HCT116 (cell line): Measurements from ENCODE around the gene HLCS. TPM values are rescaled to one million over a fixed set of nuclear protein-coding genes. Genes with fewer than 3 reads are reported as not detected.

Experiments
- ATAC-seq: fragments of 200-7000 bp; cut with Tn5 transposase; 2 replicates; pipeline ENCODE4 v1.9.1; 2020; ENCODE audit warnings: mild to moderate bottlenecking, moderate library complexity
- BruUV-seq: library from RNA; stranded (reverse); fragments of 400-500 nt; replicated peaks from 2 replicates; lab custom pipeline; 2021; lab: Mats Ljungman, UMichigan
- CTCF ChIA-PET: fragments of 300-600 bp; sonication (Branson Sonifier 250); formaldehyde crosslinking; loops from one replicate; lab custom pipeline; 2021; ENCODE audit warnings: antibody characterized with exemption; lab: Charles Lee
- POLR2A ChIA-PET: fragments of 300-600, 350-600 bp; sonication (Branson Sonifier 250); formaldehyde crosslinking; loops from one replicate; lab custom pipeline; 2021; ENCODE audit warnings: antibody characterized with exemption; lab: Charles Lee
- RAD21 ChIA-PET, 2 experiments: fragments of 300-600 bp; sonication (Branson Sonifier 250); formaldehyde crosslinking; loops; one replicate each; lab custom pipeline; 2023; ENCODE audit warnings: low total read pairs in 2 of 2; ENCODE audit not compliant: uncharacterized antibody in 2 of 2, unreplicated experiment in 2 of 2, low non-redundant PET in 1 of 2; lab: Charles Lee
- DNase-seq: peaks from one replicate; pipeline ENCODE4 v3.0.0-alpha.2; 2010; ENCODE audit warnings: low read depth, low spot score
- H2AFZ ChIP-seq: fragments of 200-600 bp; shearing (Covaris generic), sonication (generic); 2 replicates; pipeline ENCODE4 v1.6.1; 2017; ENCODE audit warnings: low read depth, mixed run types, mixed read lengths, antibody characterized with exemption, low read length; ENCODE audit not compliant: poor library complexity, severe bottlenecking
- H3K27ac ChIP-seq: 2 replicates; pipeline ENCODE4 v1.5.1; 2012; ENCODE audit warnings: low read depth, low read length
- H3K27me3 ChIP-seq: fragments of 200-600 bp; sonication (generic); 2 replicates; pipeline ENCODE4 v1.6.1; 2016; ENCODE audit warnings: mixed run types, low read length, mixed read lengths; ENCODE audit not compliant: insufficient read depth
- H3K36me3 ChIP-seq, 2 experiments: fragments of 200-500 bp in 1 of 2; fragments of 200-600 bp in 1 of 2; sonication (Bioruptor generic) in 1 of 2; sonication (generic) in 1 of 2; 2 replicates each; pipeline versions ENCODE4 v1.5.1 to v1.6.1; 2014 to 2016; ENCODE audit warnings: low read length in 2 of 2, inconsistent platforms in 1 of 2, mixed read lengths in 1 of 2, mixed run types in 1 of 2; ENCODE audit not compliant: insufficient read depth in 2 of 2, control insufficient read depth in 1 of 2
- H3K4me1 ChIP-seq, 2 experiments: fragments of 200-600 bp in 1 of 2; sonication (generic) in 1 of 2; 2 replicates each; pipeline versions ENCODE4 v1.5.1 to v1.6.1; 2012 to 2017; ENCODE audit warnings: low read length in 2 of 2, inconsistent platforms in 1 of 2, mild to moderate bottlenecking in 1 of 2, mixed read lengths in 1 of 2, mixed run types in 1 of 2, moderate library complexity in 1 of 2; ENCODE audit not compliant: insufficient read depth in 2 of 2, control insufficient read depth in 1 of 2
- H3K4me2 ChIP-seq: fragments of 200-600 bp; sonication (generic); 2 replicates; pipeline ENCODE4 v1.6.1; 2017; ENCODE audit warnings: mixed run types, low read length, mixed read lengths
- H3K4me3 ChIP-seq, 2 experiments: fragments of 200-600 bp in 1 of 2; sonication (generic) in 1 of 2; replicated peaks in 1 of 2; 2 replicates each; pipeline ENCODE4 v1.5.1; 2011 to 2016; ENCODE audit warnings: low read length in 2 of 2, control low read depth in 1 of 2, low read depth in 1 of 2, mild to moderate bottlenecking in 1 of 2, mixed read lengths in 1 of 2, mixed run types in 1 of 2
- H3K79me2 ChIP-seq: fragments of 200-600 bp; sonication (generic); 2 replicates; pipeline ENCODE4 v1.6.1; 2017; ENCODE audit warnings: mild to moderate bottlenecking, mixed run types, low read length, moderate library complexity, mixed read lengths; ENCODE audit not compliant: insufficient read depth
- H3K9ac ChIP-seq: fragments of 200-600 bp; sonication (generic); 2 replicates; pipeline ENCODE4 v1.6.1; 2016; ENCODE audit warnings: low read length, mixed read lengths
- H3K9me2 ChIP-seq: fragments of 200-600 bp; sonication (generic), shearing (Covaris generic); 2 replicates; pipeline ENCODE4 v1.6.1; 2017; ENCODE audit warnings: mixed run types, mild to moderate bottlenecking, moderate library complexity; ENCODE audit not compliant: insufficient read depth
- H3K9me3 ChIP-seq, 2 experiments: fragments of 200-500 bp in 1 of 2; fragments of 200-600 bp in 1 of 2; sonication (Bioruptor generic) in 1 of 2; sonication (generic) in 1 of 2; 2 replicates each; pipeline ENCODE4 v1.6.1; 2014 to 2017; ENCODE audit warnings: low read length in 2 of 2, mixed read lengths in 2 of 2, inconsistent platforms in 1 of 2, low read depth in 1 of 2, mild to moderate bottlenecking in 1 of 2, mixed run types in 1 of 2, moderate library complexity in 1 of 2; ENCODE audit not compliant: control insufficient read depth in 1 of 2, insufficient read depth in 1 of 2
- H4K20me1 ChIP-seq: fragments of 200-600 bp; sonication (generic), shearing (Covaris generic); 2 replicates; pipeline ENCODE4 v1.6.1; 2017; ENCODE audit warnings: mixed run types, mild to moderate bottlenecking, moderate library complexity; ENCODE audit not compliant: insufficient read depth
- CBX3 ChIP-seq: IDR thresholded peaks from 2 replicates; pipeline ENCODE4 v1.6.1; 2012; ENCODE audit warnings: low read depth
- CEBPB ChIP-seq: IDR thresholded peaks from 2 replicates; pipeline ENCODE4 v1.6.1; 2012; ENCODE audit warnings: low read depth
- EGR1 ChIP-seq: IDR thresholded peaks from 2 replicates; pipeline ENCODE4 v1.6.1; 2012; ENCODE audit warnings: low read depth
- ELF1 ChIP-seq: IDR thresholded peaks from 2 replicates; pipeline ENCODE4 v1.6.1; 2012; ENCODE audit warnings: low read depth, borderline replicate concordance
- EZH2 ChIP-seq: fragments of 200-600 bp; sonication (generic); IDR thresholded peaks from 2 replicates; pipeline ENCODE4 v1.6.1; 2017; ENCODE audit warnings: antibody characterized with exemption, mixed run types
- EZH2phosphoT487 ChIP-seq: fragments of 200-600 bp; IDR thresholded peaks from 2 replicates; pipeline ENCODE4 v1.6.1; 2018; ENCODE audit warnings: antibody characterized with exemption, borderline replicate concordance
- FOSL1 ChIP-seq: IDR thresholded peaks from 2 replicates; pipeline ENCODE4 v1.6.1; 2012; ENCODE audit warnings: low read depth
- JUND ChIP-seq: IDR thresholded peaks from 2 replicates; pipeline ENCODE4 v1.6.1; 2012
- POLR2A ChIP-seq: IDR thresholded peaks from 2 replicates; pipeline ENCODE4 v1.7.0; 2011; ENCODE audit warnings: borderline replicate concordance; ENCODE audit not compliant: insufficient read depth, insufficient read length; ENCODE audit errors: extremely low read depth
- POLR2AphosphoS5 ChIP-seq: IDR thresholded peaks from 2 replicates; pipeline ENCODE4 v1.6.1; 2011; ENCODE audit warnings: mild to moderate bottlenecking, low read depth, low read length, moderate library complexity
- RAD21 ChIP-seq: IDR thresholded peaks from 2 replicates; pipeline ENCODE4 v1.6.1; 2012; ENCODE audit warnings: low read depth, mild to moderate bottlenecking
- SP1 ChIP-seq: IDR thresholded peaks from 2 replicates; pipeline ENCODE4 v1.6.1; 2012; ENCODE audit warnings: low read depth
- SRF ChIP-seq: IDR thresholded peaks from 2 replicates; pipeline ENCODE4 v1.6.1; 2012; ENCODE audit warnings: low read depth
- TCF7L2 ChIP-seq: IDR thresholded peaks from 2 replicates; pipeline ENCODE4 v1.7.0; 2011; ENCODE audit warnings: borderline replicate concordance, inconsistent platforms; ENCODE audit not compliant: insufficient read depth, insufficient read length; ENCODE audit errors: extremely low read depth
- YY1 ChIP-seq: IDR thresholded peaks from 2 replicates; pipeline ENCODE4 v1.6.1; 2011; ENCODE audit warnings: low read length, low read depth, moderate library complexity, mild to moderate bottlenecking; ENCODE audit not compliant: insufficient replicate concordance; ENCODE audit errors: extremely low read depth
- ZFX ChIP-seq: fragments of 450-650 bp; IDR thresholded peaks from 2 replicates; pipeline ENCODE4 v1.6.1; 2017
- ZNF274 ChIP-seq: fragments of 200-500 bp; sonication (Bioruptor generic); IDR thresholded peaks from 2 replicates; pipeline ENCODE4 v1.6.1; 2014; ENCODE audit warnings: mild to moderate bottlenecking, low read depth, low read length, inconsistent platforms
- intact Hi-C: fragments of 100-400 bp; cut with micrococcal nuclease; formaldehyde crosslinking; loops from 2 replicates; pipeline ENCODE4 v1.10.0; 2022
- total RNA-seq: library from RNA; stranded (reverse); gene quantifications from one replicate; pipeline ENCODE4 v1.2.1, GENCODE V29; 2021; ENCODE audit not compliant: unreplicated experiment
- TF ChIP-seq, protein P1 (sequence below): IDR thresholded peaks from 2 replicates; pipeline ENCODE4 v1.6.1; 2011; ENCODE audit warnings: mild to moderate bottlenecking, low read length, moderate library complexity; ENCODE audit not compliant: insufficient replicate concordance; ENCODE audit errors: extremely low read depth
- TF ChIP-seq, protein P2 (sequence below): IDR thresholded peaks from 2 replicates; pipeline ENCODE4 v1.6.1; 2012
- TF ChIP-seq, protein P3 (sequence below): IDR thresholded peaks from 2 replicates; pipeline ENCODE4 v1.6.1; 2012
- TF ChIP-seq, protein P4 (sequence below), 3 experiments: fragments of 200-600 bp in 1 of 3; sonication (generic) in 1 of 3; IDR thresholded peaks in 2 of 3; conservative IDR thresholded peaks in 1 of 3; 2 replicates each; pipeline ENCODE4 v1.5.1; 2012 to 2017; ENCODE audit warnings: low read depth in 2 of 3, low read length in 2 of 3, antibody characterized with exemption in 1 of 3, borderline replicate concordance in 1 of 3, control low read depth in 1 of 3, mild to moderate bottlenecking in 1 of 3, mixed read lengths in 1 of 3, mixed run types in 1 of 3, moderate library complexity in 1 of 3; ENCODE audit not compliant: insufficient read depth in 1 of 3

Gene HLCS
- total RNA-seq, 1 experiment from 2014 or later = 18.5 TPM

DNA sequence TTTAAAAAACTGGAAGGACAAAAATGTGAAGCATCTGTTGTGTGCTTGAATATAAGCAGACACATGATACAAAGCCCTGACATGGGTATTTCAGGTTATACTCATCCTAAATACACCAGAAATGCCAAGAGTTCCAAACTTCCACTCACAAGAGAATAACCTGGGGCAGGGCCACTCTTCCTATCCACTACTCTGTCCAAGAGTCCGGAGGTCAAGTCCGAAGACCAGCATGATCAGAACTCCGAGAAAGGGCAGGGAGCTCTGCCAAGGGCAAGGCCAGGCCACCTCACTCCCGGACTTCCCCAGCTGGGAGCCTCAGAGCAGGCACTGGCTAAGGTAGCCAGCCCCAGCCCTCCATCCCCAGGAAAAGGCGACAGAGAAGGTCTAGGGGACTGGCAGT is 37.5 kb downstream of the HLCS start (continued):
- TF ChIP-seq JUND (no peak), EZH2phosphoT487 (no peak), YY1 (no peak)

DNA sequence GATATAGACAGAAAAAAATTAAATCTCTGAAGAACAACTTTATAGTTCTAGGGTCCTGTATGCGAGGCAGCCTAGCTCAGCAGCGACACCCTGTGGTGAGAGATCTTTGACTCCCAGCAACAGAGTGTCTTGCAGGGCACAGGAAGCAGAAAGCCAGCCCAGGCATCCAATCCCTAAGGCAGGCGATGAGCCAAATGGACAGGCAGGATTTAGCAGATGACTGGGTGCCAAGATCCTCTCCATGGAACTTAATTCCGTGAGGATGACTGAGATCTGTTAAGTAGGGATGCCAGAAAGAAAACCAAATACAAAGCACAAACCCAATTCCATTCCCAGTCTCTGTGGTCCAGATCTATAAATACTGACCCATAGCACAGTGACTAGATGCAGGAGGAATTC is 38.8 kb downstream of the HLCS start:
- no peak overlapping the region for H3K4me3 ChIP-seq
- CTCF ChIA-PET = interaction anchor here (0.6 to 1.5 kb wide), 7 partner anchors 10 to 425 kb away, joined by 3 to 24 read pairs (median 3); no protein-coding TSS in a partner anchor
- H3K9me2 ChIP-seq = no peaks in the 10 kb centered on the region
- POLR2A ChIA-PET = no interaction called here
- H3K36me3 ChIP-seq = no peaks in the 10 kb centered on the region
- H3K4me2 ChIP-seq = no peak overlapping the region
- H3K9me3 ChIP-seq = no peaks in the 10 kb centered on the region
- no peaks in the 10 kb centered on the region for H4K20me1 ChIP-seq
- DNase-seq = peak; percentile 56
- H3K27me3 ChIP-seq = no peaks in the 10 kb centered on the region
- no peak overlapping the region for H3K9ac ChIP-seq
- H3K27ac ChIP-seq = no peak overlapping the region
- peaks cover 0 to 4% of the 10 kb centered on the region in 2 experiments; a peak in 1 of 4 replicates for H3K4me1 ChIP-seq
- RAD21 ChIA-PET = interaction anchor here (0.7 to 0.9 kb wide), 2 partner anchors 265 to 297 kb away, joined by 3 to 5 read pairs; no protein-coding TSS in a partner anchor
- H3K79me2 ChIP-seq = no peaks in the 10 kb centered on the region
- peak; percentile 98 for ATAC-seq
- no peak overlapping the region for H2AFZ ChIP-seq
- no TSS peak for BruUV-seq
- intact Hi-C loops = loop anchor here (1.0 to 10.0 kb wide), 5 partner anchors 173 to 505 kb away; no protein-coding TSS in a partner anchor
- no peak for TF ChIP-seq CEBPB
- TF ChIP-seq EZH2 = no peak
- no peak for TF ChIP-seq SP1
- no peak for TF ChIP-seq ZNF274
- TF ChIP-seq RAD21 = peak; percentile 78
- TF ChIP-seq, protein P1, sequence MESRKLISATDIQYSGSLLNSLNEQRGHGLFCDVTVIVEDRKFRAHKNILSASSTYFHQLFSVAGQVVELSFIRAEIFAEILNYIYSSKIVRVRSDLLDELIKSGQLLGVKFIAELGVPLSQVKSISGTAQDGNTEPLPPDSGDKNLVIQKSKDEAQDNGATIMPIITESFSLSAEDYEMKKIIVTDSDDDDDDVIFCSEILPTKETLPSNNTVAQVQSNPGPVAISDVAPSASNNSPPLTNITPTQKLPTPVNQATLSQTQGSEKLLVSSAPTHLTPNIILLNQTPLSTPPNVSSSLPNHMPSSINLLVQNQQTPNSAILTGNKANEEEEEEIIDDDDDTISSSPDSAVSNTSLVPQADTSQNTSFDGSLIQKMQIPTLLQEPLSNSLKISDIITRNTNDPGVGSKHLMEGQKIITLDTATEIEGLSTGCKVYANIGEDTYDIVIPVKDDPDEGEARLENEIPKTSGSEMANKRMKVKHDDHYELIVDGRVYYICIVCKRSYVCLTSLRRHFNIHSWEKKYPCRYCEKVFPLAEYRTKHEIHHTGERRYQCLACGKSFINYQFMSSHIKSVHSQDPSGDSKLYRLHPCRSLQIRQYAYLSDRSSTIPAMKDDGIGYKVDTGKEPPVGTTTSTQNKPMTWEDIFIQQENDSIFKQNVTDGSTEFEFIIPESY = no peak
- TF ChIP-seq ELF1 = no peak
- no peak for TF ChIP-seq ZFX
- TF ChIP-seq POLR2A = no peak
- TF ChIP-seq, protein P2, sequence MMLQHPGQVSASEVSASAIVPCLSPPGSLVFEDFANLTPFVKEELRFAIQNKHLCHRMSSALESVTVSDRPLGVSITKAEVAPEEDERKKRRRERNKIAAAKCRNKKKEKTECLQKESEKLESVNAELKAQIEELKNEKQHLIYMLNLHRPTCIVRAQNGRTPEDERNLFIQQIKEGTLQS = no peak
- TF ChIP-seq YY1 = peak; percentile 24
- TF ChIP-seq EZH2phosphoT487 = no peak
- TF ChIP-seq CBX3 = no peak
- TF ChIP-seq, protein P3, sequence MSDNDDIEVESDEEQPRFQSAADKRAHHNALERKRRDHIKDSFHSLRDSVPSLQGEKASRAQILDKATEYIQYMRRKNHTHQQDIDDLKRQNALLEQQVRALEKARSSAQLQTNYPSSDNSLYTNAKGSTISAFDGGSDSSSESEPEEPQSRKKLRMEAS = no peak
- TF ChIP-seq POLR2AphosphoS5 = no peak
- no peak for TF ChIP-seq SRF
- no peak for TF ChIP-seq TCF7L2
- TF ChIP-seq, protein P4, sequence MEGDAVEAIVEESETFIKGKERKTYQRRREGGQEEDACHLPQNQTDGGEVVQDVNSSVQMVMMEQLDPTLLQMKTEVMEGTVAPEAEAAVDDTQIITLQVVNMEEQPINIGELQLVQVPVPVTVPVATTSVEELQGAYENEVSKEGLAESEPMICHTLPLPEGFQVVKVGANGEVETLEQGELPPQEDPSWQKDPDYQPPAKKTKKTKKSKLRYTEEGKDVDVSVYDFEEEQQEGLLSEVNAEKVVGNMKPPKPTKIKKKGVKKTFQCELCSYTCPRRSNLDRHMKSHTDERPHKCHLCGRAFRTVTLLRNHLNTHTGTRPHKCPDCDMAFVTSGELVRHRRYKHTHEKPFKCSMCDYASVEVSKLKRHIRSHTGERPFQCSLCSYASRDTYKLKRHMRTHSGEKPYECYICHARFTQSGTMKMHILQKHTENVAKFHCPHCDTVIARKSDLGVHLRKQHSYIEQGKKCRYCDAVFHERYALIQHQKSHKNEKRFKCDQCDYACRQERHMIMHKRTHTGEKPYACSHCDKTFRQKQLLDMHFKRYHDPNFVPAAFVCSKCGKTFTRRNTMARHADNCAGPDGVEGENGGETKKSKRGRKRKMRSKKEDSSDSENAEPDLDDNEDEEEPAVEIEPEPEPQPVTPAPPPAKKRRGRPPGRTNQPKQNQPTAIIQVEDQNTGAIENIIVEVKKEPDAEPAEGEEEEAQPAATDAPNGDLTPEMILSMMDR (IDR thresholded peaks at IDR 0.05 in 2 of 3, conservative IDR thresholded peaks at IDR 0.05 in 1 of 3; ENCODE audit: borderline replicate concordance in 1 of 3, insufficient read depth in 1 of 3, low read depth in 2 of 3, low read length in 2 of 3) = peak; percentile 81 to 96 (median 89)
- TF ChIP-seq JUND = no peak
- no peak for TF ChIP-seq EGR1
- TF ChIP-seq FOSL1 = no peak
